ENCODE measurements around the gene CDK5RAP3. TPM values are rescaled to one million over a fixed set of nuclear protein-coding genes. Genes with fewer than 3 reads are reported as not detected.
A peak's percentile ranks its signal among the peaks of the same experiment; 100 is the strongest.

Gene CDK5RAP3
- total and polyA plus RNA-seq, 2 of the 13 experiments (the other 11 are each of a cell fraction or from before 2014, with no cell fraction given), result 128 to 154 TPM

- TF ChIP-seq ZNF574 (CRISPR knock-in tag; IDR thresholded peaks at IDR 0.05) (no peak; the same call in none of the 2 replicates), TFDP1 (CRISPR knock-in tag; IDR thresholded peaks at IDR 0.05; ENCODE audit: borderline replicate concordance) (peak; percentile 76), TEF (CRISPR knock-in tag; IDR thresholded peaks at IDR 0.05) (no peak), ZNF639 (CRISPR knock-in tag; conservative IDR thresholded peaks at IDR 0.05) (no peak; the same call in 1 of the 2 replicates), HDAC2 (CRISPR knock-in tag; IDR thresholded peaks at IDR 0.05) (peak; percentile 62), GLMP (CRISPR knock-in tag; IDR thresholded peaks at IDR 0.05; ENCODE audit: borderline replicate concordance) (no peak), STAG1 (CRISPR knock-in tag; IDR thresholded peaks at IDR 0.05) (peak; percentile 89), ZNF180 (CRISPR knock-in tag; IDR thresholded peaks at IDR 0.05; ENCODE audit: borderline replicate concordance, low read depth) (0 out of 2 replicates have a peak, but pooled peaks have one; percentile 39), CREBL2 (CRISPR knock-in tag; IDR thresholded peaks at IDR 0.05; ENCODE audit: borderline replicate concordance) (no peak), KDM2A (CRISPR knock-in tag; IDR thresholded peaks at IDR 0.05; ENCODE audit: borderline replicate concordance, low read depth) (peak; percentile 74; the same call in 1 of the 2 replicates), ZNF614 (CRISPR knock-in tag; IDR thresholded peaks at IDR 0.05; ENCODE audit: borderline replicate concordance) (peak; percentile 56; the same call in 1 of the 2 replicates), THAP9 (CRISPR knock-in tag; IDR thresholded peaks at IDR 0.05; ENCODE audit: borderline replicate concordance) (no peak), ZFP36 (IDR thresholded peaks at IDR 0.05; ENCODE audit: borderline replicate concordance, low read depth, low read length, partially characterized antibody) (peak; percentile 53), FOXA1 (IDR thresholded peaks at IDR 0.05) (no peak), FOXA1 (CRISPR knock-in tag; IDR thresholded peaks at IDR 0.05) (peak; percentile 33)
These were observed 54.4 kb downstream of the CDK5RAP3 start (continued) for GRCh38 chr17:48025040-48025903.
